GM12873 (cell line): ENCODE results near the gene FLT1.

Source experiments
- TF ChIP-seq, protein P1 (sequence below): IDR thresholded peaks from 2 replicates; pipeline ENCODE4 v1.5.1; 2012; ENCODE audit warnings: low read depth, mild to moderate bottlenecking, moderate library complexity, low read length, control low read depth; ENCODE audit not compliant: insufficient read depth; ENCODE audit errors: missing control alignments

Gene FLT1

GRCh38 chr13:28494504-28494777 lies 487 bp downstream of the FLT1 start:
- TF ChIP-seq, protein P1, sequence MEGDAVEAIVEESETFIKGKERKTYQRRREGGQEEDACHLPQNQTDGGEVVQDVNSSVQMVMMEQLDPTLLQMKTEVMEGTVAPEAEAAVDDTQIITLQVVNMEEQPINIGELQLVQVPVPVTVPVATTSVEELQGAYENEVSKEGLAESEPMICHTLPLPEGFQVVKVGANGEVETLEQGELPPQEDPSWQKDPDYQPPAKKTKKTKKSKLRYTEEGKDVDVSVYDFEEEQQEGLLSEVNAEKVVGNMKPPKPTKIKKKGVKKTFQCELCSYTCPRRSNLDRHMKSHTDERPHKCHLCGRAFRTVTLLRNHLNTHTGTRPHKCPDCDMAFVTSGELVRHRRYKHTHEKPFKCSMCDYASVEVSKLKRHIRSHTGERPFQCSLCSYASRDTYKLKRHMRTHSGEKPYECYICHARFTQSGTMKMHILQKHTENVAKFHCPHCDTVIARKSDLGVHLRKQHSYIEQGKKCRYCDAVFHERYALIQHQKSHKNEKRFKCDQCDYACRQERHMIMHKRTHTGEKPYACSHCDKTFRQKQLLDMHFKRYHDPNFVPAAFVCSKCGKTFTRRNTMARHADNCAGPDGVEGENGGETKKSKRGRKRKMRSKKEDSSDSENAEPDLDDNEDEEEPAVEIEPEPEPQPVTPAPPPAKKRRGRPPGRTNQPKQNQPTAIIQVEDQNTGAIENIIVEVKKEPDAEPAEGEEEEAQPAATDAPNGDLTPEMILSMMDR: no peak

- TF ChIP-seq, protein P1: no peak
Measured at GRCh38 chr13:28493740-28494503, 1.0 kb downstream of the FLT1 start.

DNA sequence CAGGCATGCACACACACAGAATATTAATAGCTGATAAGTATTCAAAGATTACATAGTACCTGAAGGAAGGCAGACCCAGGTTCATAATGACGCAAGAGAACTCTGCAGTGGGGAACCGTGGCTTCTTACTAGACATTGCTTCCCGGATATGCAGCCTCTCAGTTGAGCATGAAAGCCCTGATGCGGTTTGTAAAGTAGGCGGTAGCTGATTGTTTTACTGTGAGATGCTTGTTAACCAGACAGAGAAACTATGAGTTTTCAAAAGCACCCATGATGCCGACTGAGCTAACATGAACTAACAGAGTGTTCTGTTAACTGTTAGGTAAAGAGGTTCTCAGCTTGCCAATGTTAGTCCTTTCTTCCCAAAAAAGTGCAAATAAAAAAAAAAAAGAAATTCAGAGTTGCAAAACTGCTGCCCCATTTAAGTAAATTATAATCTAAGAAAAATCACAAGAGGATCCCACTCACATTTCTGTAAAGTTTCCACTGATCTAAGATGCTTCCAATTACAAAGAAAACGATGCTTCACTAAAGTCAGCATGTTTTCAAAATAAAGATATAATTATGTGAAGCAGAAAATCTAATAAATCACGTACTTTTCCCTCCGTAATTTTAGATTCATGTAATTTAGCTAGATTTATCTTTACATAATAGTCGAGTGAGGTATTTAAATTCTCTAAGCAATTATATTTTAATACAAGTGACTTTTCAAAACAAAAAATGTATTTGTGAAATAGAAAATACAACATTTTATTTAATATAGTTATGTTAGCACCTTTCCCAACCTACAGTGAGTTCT lies 2.2 kb downstream of the FLT1 start:
- TF ChIP-seq, protein P1: no peak

DNA sequence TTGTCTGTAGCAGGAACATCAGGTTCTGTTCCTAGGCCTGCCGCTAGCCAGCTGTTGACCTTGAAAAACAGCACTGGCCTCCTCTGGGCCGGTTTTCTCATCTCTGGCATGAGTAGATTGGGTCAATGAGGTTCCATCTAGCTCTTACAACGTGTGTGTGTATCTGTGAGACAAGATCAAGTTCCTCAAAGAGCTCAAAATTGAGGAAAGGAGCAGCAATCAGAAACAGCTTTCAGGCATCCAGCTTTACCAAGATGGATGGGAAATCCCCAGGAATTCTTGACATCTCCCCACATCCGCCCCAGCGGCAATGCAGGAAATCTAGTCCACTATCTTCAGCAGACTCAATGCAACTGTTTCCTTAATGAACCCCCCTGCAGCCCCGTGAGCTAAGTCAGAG lies 4.9 kb downstream of the FLT1 start:
- TF ChIP-seq, protein P1: no peak

- TF ChIP-seq, protein P1: no peak
Measured at GRCh38 chr13:28489524-28489931, 5.4 kb downstream of the FLT1 start.

GRCh38 chr13:28488376-28489005 lies 6.4 kb downstream of the FLT1 start:
- TF ChIP-seq, protein P1: no peak

DNA sequence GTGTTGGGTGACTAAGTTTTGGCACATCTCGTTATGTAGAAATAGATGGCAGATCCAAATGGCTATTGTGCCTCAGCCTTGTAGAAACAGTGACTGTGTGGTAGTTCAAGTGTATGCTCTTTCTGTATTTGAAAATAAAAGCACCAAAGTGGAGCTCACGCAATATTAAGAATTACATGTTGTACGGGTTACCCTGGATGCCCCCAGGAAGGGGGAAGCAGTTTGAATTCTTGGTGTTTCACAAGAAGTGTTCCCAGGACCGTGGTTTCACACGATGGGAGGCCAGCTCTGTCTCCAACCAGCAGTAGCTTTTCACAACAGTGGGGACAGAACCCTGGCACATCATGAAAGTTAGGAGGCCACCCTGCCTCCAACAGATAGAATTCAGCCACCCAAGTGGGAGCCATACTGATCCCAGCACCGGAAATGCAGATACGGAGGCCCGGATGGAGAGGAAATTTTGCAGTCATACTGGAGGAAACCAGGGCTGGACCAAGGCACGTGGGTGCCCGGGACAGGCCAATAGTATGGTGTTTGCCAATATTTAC lies 8.9 kb downstream of the FLT1 start:
- TF ChIP-seq, protein P1: no peak
